IMR-90 (cell line): ENCODE data around the gene RPS6KA4. TPM values are rescaled to one million over a fixed set of nuclear protein-coding genes. Genes with fewer than 3 reads are reported as not detected.

Source experiments
- ATAC-seq: fragments of 200-7000 bp; cut with Tn5 transposase; 2 replicates; pipeline ENCODE4 v1.9.1; 2020; ENCODE audit warnings: low read depth, mild to moderate bottlenecking, moderate library complexity
- BruUV-seq: library from RNA; stranded (reverse); fragments of 400-500 nt; replicated peaks from 2 replicates; lab custom pipeline; 2021; lab: Mats Ljungman, UMichigan
- CTCF ChIA-PET: fragments of 300-600 bp; formaldehyde crosslinking; extraction: SDS; loops from one replicate; lab custom pipeline; 2021; ENCODE audit warnings: antibody characterized with exemption; lab: Yijun Ruan, JAX
- POLR2A ChIA-PET: fragments of 300-600 bp; sonication (Branson Sonifier 250); formaldehyde crosslinking; loops from one replicate; lab custom pipeline; 2022; ENCODE audit warnings: antibody characterized with exemption; ENCODE audit not compliant: unreplicated experiment; lab: Charles Lee
- DNase-seq: peaks from one replicate; pipeline ENCODE4 v3.0.0; 2013
- H2AFZ ChIP-seq: replicated peaks from 2 replicates; pipeline ENCODE3; 2013; ENCODE audit warnings: low read length, mild to moderate bottlenecking; ENCODE audit not compliant: poor library complexity
- H2AK5ac ChIP-seq: 2 replicates; pipeline ENCODE4 v1.6.1; 2013; ENCODE audit warnings: low read depth, low read length, inconsistent platforms
- H2AK9ac ChIP-seq: replicated peaks from 2 replicates; pipeline ENCODE3; 2013; ENCODE audit warnings: mild to moderate bottlenecking, low read depth, low read length, moderate library complexity; ENCODE audit not compliant: poor library complexity
- H2BK120ac ChIP-seq: 2 replicates; pipeline ENCODE4 v1.6.1; 2013; ENCODE audit warnings: low read depth, low read length, inconsistent platforms
- H2BK15ac ChIP-seq: 3 replicates; pipeline ENCODE4 v1.6.1; 2013; ENCODE audit warnings: low read depth, low read length, inconsistent platforms
- H2BK20ac ChIP-seq: 2 replicates; pipeline ENCODE4 v1.6.1; 2013; ENCODE audit warnings: low read depth, mild to moderate bottlenecking, inconsistent platforms, low read length, moderate library complexity
- H2BK5ac ChIP-seq: 2 replicates; pipeline ENCODE4 v1.6.1; 2013; ENCODE audit warnings: mild to moderate bottlenecking, low read depth, low read length, inconsistent platforms; ENCODE audit not compliant: poor library complexity, severe bottlenecking
- H3K14ac ChIP-seq: replicated peaks from 2 replicates; pipeline ENCODE4 v1.6.1; 2013; ENCODE audit warnings: low read depth, low read length, inconsistent platforms
- H3K18ac ChIP-seq: 2 replicates; pipeline ENCODE4 v1.6.1; 2013; ENCODE audit warnings: low read depth, low read length, control low read depth
- H3K23ac ChIP-seq: 2 replicates; pipeline ENCODE4 v1.6.1; 2013; ENCODE audit warnings: low read depth, low read length, inconsistent platforms
- H3K27ac ChIP-seq: 2 replicates; pipeline ENCODE4 v1.5.1; 2013; ENCODE audit warnings: mild to moderate bottlenecking, control low read depth, low read length; ENCODE audit not compliant: insufficient read depth
- H3K27me3 ChIP-seq: 2 replicates; pipeline ENCODE4 v1.6.1; 2013; ENCODE audit warnings: low read length; ENCODE audit not compliant: control insufficient read depth, insufficient read depth
- H3K36me3 ChIP-seq: 2 replicates; pipeline ENCODE4 v1.6.1; 2013; ENCODE audit warnings: low read length, mixed read lengths; ENCODE audit not compliant: control insufficient read depth, insufficient read depth
- H3K4ac ChIP-seq: 2 replicates; pipeline ENCODE4 v1.6.1; 2013; ENCODE audit warnings: low read depth, low read length, inconsistent platforms
- H3K4me1 ChIP-seq: 2 replicates; pipeline ENCODE4 v1.6.1; 2013; ENCODE audit warnings: low read length, mixed read lengths; ENCODE audit not compliant: control insufficient read depth, insufficient read depth
- H3K4me2 ChIP-seq: 2 replicates; pipeline ENCODE4 v1.6.1; 2013; ENCODE audit warnings: low read depth, mild to moderate bottlenecking, control low read depth, low read length, moderate library complexity
- H3K4me3 ChIP-seq: 2 replicates; pipeline ENCODE4 v1.5.1; 2013; ENCODE audit warnings: low read depth, mild to moderate bottlenecking, control low read depth, low read length, moderate library complexity; ENCODE audit not compliant: insufficient read depth
- H3K56ac ChIP-seq: 2 replicates; pipeline ENCODE4 v1.6.1; 2013; ENCODE audit warnings: low read length, inconsistent platforms; ENCODE audit not compliant: insufficient read depth; ENCODE audit errors: extremely low read depth
- H3K79me1 ChIP-seq, 2 experiments: 2 replicates each; pipeline ENCODE4 v1.6.1; 2013; ENCODE audit warnings: low read length in 2 of 2, inconsistent platforms in 1 of 2, low read depth in 1 of 2
- H3K9ac ChIP-seq: 2 replicates; pipeline ENCODE4 v1.6.1; 2013; ENCODE audit warnings: low read depth, low read length, control low read depth
- H3K9me1 ChIP-seq: 2 replicates; pipeline ENCODE4 v1.6.1; 2013; ENCODE audit warnings: low read length, inconsistent platforms; ENCODE audit not compliant: insufficient read depth
- H3K9me3 ChIP-seq: 2 replicates; pipeline ENCODE4 v1.6.1; 2013; ENCODE audit warnings: low read length; ENCODE audit not compliant: control insufficient read depth, insufficient read depth
- H4K20me1 ChIP-seq: 2 replicates; pipeline ENCODE4 v1.6.1; 2013; ENCODE audit warnings: low read length, inconsistent platforms; ENCODE audit not compliant: insufficient read depth
- H4K5ac ChIP-seq: 2 replicates; pipeline ENCODE4 v1.6.1; 2013; ENCODE audit warnings: mild to moderate bottlenecking, low read depth, low read length, control low read depth
- H4K8ac ChIP-seq, 2 experiments: 2 replicates each; pipeline ENCODE4 v1.6.1; 2013; ENCODE audit warnings: low read depth in 2 of 2, low read length in 2 of 2, control low read depth in 1 of 2, inconsistent platforms in 1 of 2
- H4K91ac ChIP-seq: 2 replicates; pipeline ENCODE4 v1.6.1; 2013; ENCODE audit warnings: low read depth, low read length, inconsistent platforms; ENCODE audit not compliant: insufficient read depth
- BHLHE40 ChIP-seq: fragments of 150-350 bp; IDR thresholded peaks from 2 replicates; pipeline ENCODE4 v1.6.1; 2016; ENCODE audit warnings: mild to moderate bottlenecking, low read depth, low read length
- CHD1 ChIP-seq: IDR thresholded peaks from 2 replicates; pipeline ENCODE4 v1.6.1; 2012; ENCODE audit warnings: low read depth, low read length, improper control_type of control experiment
- CTCF ChIP-seq: conservative IDR thresholded peaks from 2 replicates; pipeline ENCODE4 v1.5.1; 2012; ENCODE audit warnings: mild to moderate bottlenecking, low read depth, low read length, improper control_type of control experiment
- ELK1 ChIP-seq: fragments of 150-350 bp; IDR thresholded peaks from 2 replicates; pipeline ENCODE4 v1.6.1; 2016; ENCODE audit warnings: low read depth, mild to moderate bottlenecking, low read length, moderate library complexity, borderline replicate concordance
- FOS ChIP-seq: fragments of 150-350 bp; IDR thresholded peaks from 2 replicates; pipeline ENCODE4 v1.6.1; 2016; ENCODE audit warnings: low read depth, low read length
- MAZ ChIP-seq: IDR thresholded peaks from 2 replicates; pipeline ENCODE4 v1.6.1; 2012; ENCODE audit warnings: low read depth, mild to moderate bottlenecking, low read length, improper control_type of control experiment, moderate library complexity, borderline replicate concordance
- NFE2L2 ChIP-seq: fragments of 150-350 bp; IDR thresholded peaks from 2 replicates; pipeline ENCODE4 v1.6.1; 2016; ENCODE audit warnings: low read depth, mild to moderate bottlenecking, low read length
- RAD21 ChIP-seq: IDR thresholded peaks from 2 replicates; pipeline ENCODE4 v1.6.1; 2012; ENCODE audit warnings: low read length, improper control_type of control experiment
- RCOR1 ChIP-seq: IDR thresholded peaks from 2 replicates; pipeline ENCODE4 v1.6.1; 2012; ENCODE audit warnings: mild to moderate bottlenecking, low read length, improper control_type of control experiment; ENCODE audit not compliant: insufficient replicate concordance
- RFX5 ChIP-seq: IDR thresholded peaks from 2 replicates; pipeline ENCODE4 v1.8.0; 2012; ENCODE audit warnings: low read depth, mild to moderate bottlenecking, low read length, moderate library complexity
- SMC3 ChIP-seq: fragments of 150-350 bp; IDR thresholded peaks from 2 replicates; pipeline ENCODE4 v1.6.1; 2016; ENCODE audit warnings: low read depth, mild to moderate bottlenecking, antibody characterized with exemption, low read length, moderate library complexity
- USF2 ChIP-seq: fragments of 150-350 bp; IDR thresholded peaks from 2 replicates; pipeline ENCODE4 v1.6.1; 2017; ENCODE audit warnings: mild to moderate bottlenecking, antibody characterized with exemption, low read length, low read depth
- WGBS, 2 experiments: methylation state at CpG; one replicate each; pipeline versions ENCODE4 v1.1.5 to v1.1.7; 2013; ENCODE audit warnings: missing lambda C conversion rate in 2 of 2; ENCODE audit not compliant: insufficient read length in 1 of 2; ENCODE audit errors: extremely low coverage in 2 of 2; 5-methylcytosine and 5-hydroxymethylcytosine counted together
- dilution Hi-C: fragments of 300-500 bp; cut with HindIII; formaldehyde crosslinking; loops from one replicate; pipeline ENCODE4 v1.14.3; 2018; ENCODE audit warnings: low sequenced_read_pairs; ENCODE audit not compliant: unreplicated experiment
- in situ Hi-C: fragments of 300-500 bp; cut with MboI; formaldehyde crosslinking; loops from 3 replicates; pipeline ENCODE4 v1.14.3; 2019; ENCODE audit warnings: low sequenced_read_pairs, inconsistent platforms, mixed read lengths
- intact Hi-C: fragments of 100-400 bp; cut with micrococcal nuclease; formaldehyde crosslinking; loops from 2 replicates; pipeline ENCODE4 v1.10.0; 2022
- polyA plus RNA-seq, 3 experiments: library from polyadenylated mRNA; depleted of rRNA; stranded (reverse); fragments of >200 nt; gene quantifications; 2 replicates each; pipeline ENCODE4 v1.2.3, GENCODE V29; 2012; ENCODE audit warnings: low replicate concordance in 1 of 3
- total RNA-seq: library from RNA; depleted of rRNA; stranded (reverse); fragments of >200 nt; gene quantifications from 2 replicates; pipeline ENCODE4 v1.2.3, GENCODE V29; 2012

The RPS6KA4 gene
- total and polyA plus RNA-seq, 2 of the 4 experiments (the other 2 are of a cell fraction): 38.8 to 52.9 TPM

- no peak overlapping the region for H2BK120ac ChIP-seq
- ChIA-PET POLR2A (no interaction called here), CTCF (no interaction called here)
- no peak overlapping the region for H2BK15ac ChIP-seq
- no peaks in the 10 kb centered on the region for H3K79me1 ChIP-seq
- no peak overlapping the region for H3K23ac ChIP-seq
- H2AK5ac ChIP-seq: no peak overlapping the region
- H4K20me1 ChIP-seq: no peaks in the 10 kb centered on the region
- H4K5ac ChIP-seq: no peak overlapping the region
- H3K27ac ChIP-seq: no peak overlapping the region
- ATAC-seq (no peak), DNase-seq (no peak)
- no peak for TF ChIP-seq MAZ
- TF ChIP-seq SMC3: no peak
- no peak for TF ChIP-seq RCOR1
- no peak for TF ChIP-seq USF2
- TF ChIP-seq CHD1: no peak
- TF ChIP-seq ELK1: no peak
- no peak for TF ChIP-seq NFE2L2
- no peak for TF ChIP-seq FOS
- TF ChIP-seq BHLHE40: no peak
- no peak for TF ChIP-seq RFX5
- TF ChIP-seq RAD21: no peak
- no peak for TF ChIP-seq CTCF
- H3K27me3 ChIP-seq: peaks cover 36% of the 10 kb centered on the region
- no peak overlapping the region for H2AFZ ChIP-seq
- no peaks in the 10 kb centered on the region for H3K4me1 ChIP-seq
- BruUV-seq: no TSS peak
- no peak overlapping the region for H3K56ac ChIP-seq
- no peak overlapping the region for H2AK9ac ChIP-seq
- no peak overlapping the region for H3K18ac ChIP-seq
- H2BK5ac ChIP-seq: no peak overlapping the region
- H3K9me1 ChIP-seq: no peaks in the 10 kb centered on the region
- whole genome bisulfite sequencing, 2 experiments: 79% methylated on average over 6 of the region's 11 CpGs; no CpG with 5 or more reads in 1 of the 2 experiments
- H4K91ac ChIP-seq: no peak overlapping the region
- dilution Hi-C loops: no loop called here
- H2BK20ac ChIP-seq: no peak overlapping the region
- H3K14ac ChIP-seq: no peak overlapping the region
- no peak overlapping the region for H3K9ac ChIP-seq
- no peak overlapping the region for H3K4ac ChIP-seq
- peaks cover 5% of the 10 kb centered on the region for H3K9me3 ChIP-seq
- H4K8ac ChIP-seq: no peak overlapping the region
- in situ Hi-C loops: no loop called here
- H3K4me3 ChIP-seq: no peak overlapping the region
- no peaks in the 10 kb centered on the region for H3K36me3 ChIP-seq
- H3K4me2 ChIP-seq: no peak overlapping the region
- intact Hi-C loops: no loop called here
Observed at GRCh38 chr11:64407221-64407620, 48.3 kb downstream of the RPS6KA4 start.
